Lower leg skin (tissue), 3 donors: ENCODE data around the gene NDFIP1.

Source experiments
- CTCF ChIP-seq, 3 donors: fragments of 450-650 bp; IDR thresholded peaks; one replicate each; pipeline ENCODE4 v1.5.1; 2016; ENCODE audit warnings: antibody characterized with exemption in 3 of 3, mild to moderate bottlenecking in 3 of 3, moderate library complexity in 2 of 3
- POLR2A ChIP-seq, 2 donors: fragments of 450-650 bp; IDR thresholded peaks; one replicate each; pipeline ENCODE4 v1.6.1; 2016 to 2017; ENCODE audit warnings: antibody characterized with exemption in 2 of 2, mild to moderate bottlenecking in 1 of 2, moderate library complexity in 1 of 2

GRCh38 chr5:142166754-142167153 lies 58.2 kb downstream of the NDFIP1 start:
- TF ChIP-seq POLR2A (IDR thresholded peaks at IDR 0.05) = no peak
- no peak for TF ChIP-seq CTCF (IDR thresholded peaks at IDR 0.05)
